Esophagus squamous epithelium (tissue), 4 donors: ENCODE data around the gene KCNJ6.
"Not testable (repeated sequence)": the region's sequence is repeated elsewhere in the genome, so short reads cannot be mapped to it uniquely, and the experiment has no call there.

ENCODE experiments used
- CTCF ChIP-seq, 6 experiments: fragments of 450-650 bp in 4 of 6; fragments of 200-600 bp in 2 of 6; sonication (generic) in 2 of 6; IDR thresholded peaks; one replicate each; pipeline ENCODE4 v1.5.1; 2016 to 2019; ENCODE audit warnings: antibody characterized with exemption in 6 of 6, mild to moderate bottlenecking in 4 of 6, moderate library complexity in 4 of 6
- POLR2A ChIP-seq, 4 donors: fragments of 450-650 bp; IDR thresholded peaks; one replicate each; pipeline ENCODE4 v1.6.1; 2017; ENCODE audit warnings: antibody characterized with exemption in 4 of 4, mild to moderate bottlenecking in 4 of 4, moderate library complexity in 3 of 4

GRCh38 chr21:37643862-37644261 lies 272.4 kb downstream of the KCNJ6 start:
- not testable (repeated sequence) for TF ChIP-seq CTCF, POLR2A (IDR thresholded peaks at IDR 0.05)
